ENCODE data around the gene ITGAX.

Gene ITGAX

GRCh38 chr16:31411024-31411844 is 56.3 kb downstream of the ITGAX start:
- Histone ChIP-seq H3K4me1 (ENCODE audit: insufficient read depth, low read length, poor library complexity, severe bottlenecking) (no peaks in the 10 kb centered on the region), H3K4me2 (ENCODE audit: low read depth, low read length, poor library complexity, severe bottlenecking) (no peak overlapping the region), H3K27me3 (ENCODE audit: insufficient read depth, low read length, poor library complexity, severe bottlenecking) (no peaks in the 10 kb centered on the region), H4K20me1 (ENCODE audit: insufficient read depth, low read length, poor library complexity, severe bottlenecking) (no peaks in the 10 kb centered on the region), H3K9me2 (replicated peaks; ENCODE audit: low read depth, low read length) (no peaks in the 10 kb centered on the region), H3F3A (ENCODE audit: low read depth) (no peaks in the 10 kb centered on the region), H3K79me2 (ENCODE audit: insufficient read depth, low read length) (no peaks in the 10 kb centered on the region), H2AFZ (ENCODE audit: low read length) (no peak overlapping the region), H3K9ac (ENCODE audit: low read depth, low read length, poor library complexity, severe bottlenecking) (no peak overlapping the region), H3K4me3 (ENCODE audit: low read length, poor library complexity, severe bottlenecking) (no peak overlapping the region), H3K9me3 (ENCODE audit: insufficient read depth, low read depth, low read length) (no peaks in the 10 kb centered on the region), H3K36me3 (ENCODE audit: insufficient read depth, low read length) (no peaks in the 10 kb centered on the region)
- no peak for TF ChIP-seq EZH2phosphoT487 (IDR thresholded peaks at IDR 0.05; ENCODE audit: borderline replicate concordance)
- TF ChIP-seq, protein P1, sequence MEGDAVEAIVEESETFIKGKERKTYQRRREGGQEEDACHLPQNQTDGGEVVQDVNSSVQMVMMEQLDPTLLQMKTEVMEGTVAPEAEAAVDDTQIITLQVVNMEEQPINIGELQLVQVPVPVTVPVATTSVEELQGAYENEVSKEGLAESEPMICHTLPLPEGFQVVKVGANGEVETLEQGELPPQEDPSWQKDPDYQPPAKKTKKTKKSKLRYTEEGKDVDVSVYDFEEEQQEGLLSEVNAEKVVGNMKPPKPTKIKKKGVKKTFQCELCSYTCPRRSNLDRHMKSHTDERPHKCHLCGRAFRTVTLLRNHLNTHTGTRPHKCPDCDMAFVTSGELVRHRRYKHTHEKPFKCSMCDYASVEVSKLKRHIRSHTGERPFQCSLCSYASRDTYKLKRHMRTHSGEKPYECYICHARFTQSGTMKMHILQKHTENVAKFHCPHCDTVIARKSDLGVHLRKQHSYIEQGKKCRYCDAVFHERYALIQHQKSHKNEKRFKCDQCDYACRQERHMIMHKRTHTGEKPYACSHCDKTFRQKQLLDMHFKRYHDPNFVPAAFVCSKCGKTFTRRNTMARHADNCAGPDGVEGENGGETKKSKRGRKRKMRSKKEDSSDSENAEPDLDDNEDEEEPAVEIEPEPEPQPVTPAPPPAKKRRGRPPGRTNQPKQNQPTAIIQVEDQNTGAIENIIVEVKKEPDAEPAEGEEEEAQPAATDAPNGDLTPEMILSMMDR (conservative IDR thresholded peaks at IDR 0.05; ENCODE audit: low read length), result no peak

DNA sequence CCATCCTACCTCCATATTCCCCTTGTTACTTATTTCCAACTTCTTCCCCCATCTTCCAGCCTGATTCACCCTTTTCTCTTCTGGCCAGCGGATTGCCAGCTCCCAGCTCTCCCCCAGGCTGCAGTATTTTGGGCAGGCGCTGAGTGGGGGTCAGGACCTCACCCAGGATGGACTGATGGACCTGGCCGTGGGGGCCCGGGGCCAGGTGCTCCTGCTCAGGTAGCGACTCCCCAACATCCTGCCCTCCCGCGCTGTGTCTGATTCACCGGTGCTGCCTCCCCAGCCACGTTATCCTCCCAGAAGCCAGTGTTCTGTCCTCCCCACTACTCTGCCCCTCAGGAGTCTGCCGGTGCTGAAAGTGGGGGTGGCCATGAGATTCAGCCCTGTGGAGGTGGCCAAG is 57.8 kb downstream of the ITGAX start:
- no peaks in the 10 kb centered on the region for H3K9me2 ChIP-seq (replicated peaks; ENCODE audit: low read depth, low read length)
- no peaks in the 10 kb centered on the region for H3K9me3 ChIP-seq (ENCODE audit: insufficient read depth, low read depth, low read length)
- no peak overlapping the region for H3K4me3 ChIP-seq (ENCODE audit: low read length, poor library complexity, severe bottlenecking)
- no peaks in the 10 kb centered on the region for H3K79me2 ChIP-seq (ENCODE audit: insufficient read depth, low read length)
- H3K36me3 ChIP-seq (ENCODE audit: insufficient read depth, low read length), result no peaks in the 10 kb centered on the region
- no peak overlapping the region for H3K9ac ChIP-seq (ENCODE audit: low read depth, low read length, poor library complexity, severe bottlenecking)
- H3K27me3 ChIP-seq (ENCODE audit: insufficient read depth, low read length, poor library complexity, severe bottlenecking), result no peaks in the 10 kb centered on the region
- H3K4me1 ChIP-seq (ENCODE audit: insufficient read depth, low read length, poor library complexity, severe bottlenecking), result peaks cover 3% of the 10 kb centered on the region
- no peaks in the 10 kb centered on the region for H3F3A ChIP-seq (ENCODE audit: low read depth)
- H4K20me1 ChIP-seq (ENCODE audit: insufficient read depth, low read length, poor library complexity, severe bottlenecking), result no peaks in the 10 kb centered on the region
- H3K4me2 ChIP-seq (ENCODE audit: low read depth, low read length, poor library complexity, severe bottlenecking), result no peak overlapping the region
- H2AFZ ChIP-seq (ENCODE audit: low read length), result no peak overlapping the region
- TF ChIP-seq, protein P1 (conservative IDR thresholded peaks at IDR 0.05; ENCODE audit: low read length), result no peak
- TF ChIP-seq EZH2phosphoT487 (IDR thresholded peaks at IDR 0.05; ENCODE audit: borderline replicate concordance), result no peak

DNA sequence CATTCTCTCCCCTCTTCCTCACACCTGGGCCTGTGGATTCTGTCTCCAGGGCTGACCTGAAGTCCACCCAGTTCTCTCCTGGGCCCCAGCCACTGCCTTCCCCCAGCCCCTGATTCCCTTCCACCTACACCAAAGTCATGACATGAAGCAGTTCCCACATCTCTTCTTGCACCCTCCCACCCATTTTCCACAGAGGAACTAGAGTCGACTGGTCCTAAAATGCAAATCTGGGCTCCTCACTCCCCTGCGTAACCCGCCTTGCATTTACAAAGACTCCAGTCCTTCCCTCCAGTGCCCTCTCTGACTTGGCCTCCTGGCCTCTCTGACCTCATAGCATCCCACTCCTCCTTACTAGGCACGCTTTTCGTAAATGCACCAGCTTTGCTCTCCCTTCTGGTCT is 58.4 kb downstream of the ITGAX start:
- H3K27me3 ChIP-seq (ENCODE audit: insufficient read depth, low read length, poor library complexity, severe bottlenecking), result no peaks in the 10 kb centered on the region
- no peak for TF ChIP-seq EZH2phosphoT487 (IDR thresholded peaks at IDR 0.05; ENCODE audit: borderline replicate concordance)
- TF ChIP-seq, protein P1 (conservative IDR thresholded peaks at IDR 0.05; ENCODE audit: low read length), result no peak
- no peaks in the 10 kb centered on the region for H4K20me1 ChIP-seq (ENCODE audit: insufficient read depth, low read length, poor library complexity, severe bottlenecking)
- no peaks in the 10 kb centered on the region for H3K9me2 ChIP-seq (replicated peaks; ENCODE audit: low read depth, low read length)
- no peak overlapping the region for H3K4me2 ChIP-seq (ENCODE audit: low read depth, low read length, poor library complexity, severe bottlenecking)
- H3K9me3 ChIP-seq (ENCODE audit: insufficient read depth, low read depth, low read length), result no peaks in the 10 kb centered on the region
- no peaks in the 10 kb centered on the region for H3F3A ChIP-seq (ENCODE audit: low read depth)
- H3K4me3 ChIP-seq (ENCODE audit: low read length, poor library complexity, severe bottlenecking), result no peak overlapping the region
- H3K4me1 ChIP-seq (ENCODE audit: insufficient read depth, low read length, poor library complexity, severe bottlenecking), result peaks cover 3% of the 10 kb centered on the region
- no peaks in the 10 kb centered on the region for H3K36me3 ChIP-seq (ENCODE audit: insufficient read depth, low read length)
- no peak overlapping the region for H2AFZ ChIP-seq (ENCODE audit: low read length)
- no peaks in the 10 kb centered on the region for H3K79me2 ChIP-seq (ENCODE audit: insufficient read depth, low read length)
- H3K9ac ChIP-seq (ENCODE audit: low read depth, low read length, poor library complexity, severe bottlenecking), result no peak overlapping the region
